Neural progenitor cell (in vitro differentiated cells): ENCODE results near the gene TMPRSS9. TPM values are rescaled to one million over a fixed set of nuclear protein-coding genes. Genes with fewer than 3 reads are reported as not detected.

ENCODE experiments used
- DNase-seq: peaks from one replicate; pipeline ENCODE4 v3.0.0-alpha.2; 2016; ENCODE audit warnings: low spot score
- H2AFZ ChIP-seq: fragments of 200-600 bp; sonication (generic); replicated peaks from 2 replicates; pipeline ENCODE4 v1.6.1; 2016; ENCODE audit warnings: antibody characterized with exemption
- H3F3A ChIP-seq: fragments of 200-600 bp; sonication (generic); 2 replicates; pipeline ENCODE4 v1.6.1; 2016; ENCODE audit warnings: antibody characterized with exemption, low read depth
- H3K27ac ChIP-seq: fragments of 200-600 bp; sonication (generic); 2 replicates; pipeline ENCODE4 v1.5.1; 2016; ENCODE audit warnings: mild to moderate bottlenecking
- H3K27me3 ChIP-seq: fragments of 200-600 bp; sonication (generic); 2 replicates; pipeline ENCODE4 v1.6.1; 2016; ENCODE audit warnings: mild to moderate bottlenecking, moderate library complexity
- H3K36me3 ChIP-seq: fragments of 200-600 bp; sonication (generic); 2 replicates; pipeline ENCODE4 v1.5.1; 2016
- H3K4me1 ChIP-seq: fragments of 200-600 bp; sonication (generic); 2 replicates; pipeline ENCODE4 v1.6.1; 2016; ENCODE audit warnings: mixed run types
- H3K4me2 ChIP-seq: fragments of 200-600 bp; sonication (generic); 2 replicates; pipeline ENCODE4 v1.6.1; 2016
- H3K4me3 ChIP-seq: fragments of 200-600 bp; sonication (generic); 2 replicates; pipeline ENCODE4 v1.5.1; 2016
- H3K79me2 ChIP-seq: fragments of 200-600 bp; sonication (generic); 2 replicates; pipeline ENCODE4 v1.6.1; 2016; ENCODE audit warnings: low read depth
- H3K9ac ChIP-seq: fragments of 200-600 bp; sonication (generic); 2 replicates; pipeline ENCODE4 v1.6.1; 2016
- H3K9me3 ChIP-seq: fragments of 200-600 bp; sonication (generic); 2 replicates; pipeline ENCODE4 v1.5.1; 2016; ENCODE audit warnings: low read depth
- H4K20me1 ChIP-seq: fragments of 200-600 bp; sonication (generic); 2 replicates; pipeline ENCODE4 v1.6.1; 2016; ENCODE audit warnings: low read depth
- H3K27ac Mint-ChIP-seq: 3 replicates; pipeline ENCODE4 v1.8.0; 2021; ENCODE audit warnings: mixed read lengths
- H3K27me3 Mint-ChIP-seq: 2 replicates; pipeline ENCODE4 v1.8.0; 2022; ENCODE audit warnings: low read depth, mild to moderate bottlenecking, inconsistent platforms, moderate library complexity, mixed read lengths; ENCODE audit not compliant: insufficient read depth
- H3K36me3 Mint-ChIP-seq: 3 replicates; pipeline ENCODE4 v1.8.0; 2021; ENCODE audit warnings: mixed read lengths
- H3K4me1 Mint-ChIP-seq: 3 replicates; pipeline ENCODE4 v1.8.0; 2021; ENCODE audit warnings: mixed read lengths
- H3K4me3 Mint-ChIP-seq: 3 replicates; pipeline ENCODE4 v1.8.0; 2021; ENCODE audit warnings: mild to moderate bottlenecking, moderate library complexity, mixed read lengths
- H3K9me3 Mint-ChIP-seq: 3 replicates; pipeline ENCODE4 v1.8.0; 2020; ENCODE audit warnings: mixed read lengths
- CTCF ChIP-seq: fragments of 200-600 bp; sonication (generic); IDR thresholded peaks from 2 replicates; pipeline ENCODE4 v1.5.1; 2017; ENCODE audit warnings: antibody characterized with exemption, mild to moderate bottlenecking
- EZH2 ChIP-seq: fragments of 200-600 bp; sonication (generic); IDR thresholded peaks from 2 replicates; pipeline ENCODE4 v1.6.1; 2017; ENCODE audit warnings: antibody characterized with exemption, mild to moderate bottlenecking, moderate library complexity
- EZH2phosphoT487 ChIP-seq: fragments of 200-600 bp; sonication (generic); IDR thresholded peaks from 2 replicates; pipeline ENCODE4 v1.6.1; 2017; ENCODE audit warnings: antibody characterized with exemption
- total RNA-seq: library from RNA; depleted of rRNA; stranded (reverse); fragments of >200 nt; gene quantifications from 2 replicates; pipeline ENCODE4 v1.2.3, GENCODE V29; 2015; ENCODE audit warnings: low replicate concordance

TMPRSS9 gene
- total RNA-seq, 1 donor from 2014 or later: not detected

- H3K4me1 Mint-ChIP-seq: peaks cover 27% of the 10 kb centered on the region
- H3K36me3 Mint-ChIP-seq: peaks cover 2% of the 10 kb centered on the region
- no peak overlapping the region for H3K4me3 ChIP-seq
- H3K4me3 Mint-ChIP-seq: no peak overlapping the region
- no peaks in the 10 kb centered on the region for H3K27me3 ChIP-seq
- H3K27ac Mint-ChIP-seq: no peak overlapping the region
- H3K36me3 ChIP-seq: no peaks in the 10 kb centered on the region
- no peak overlapping the region for H3K4me2 ChIP-seq
- no peaks in the 10 kb centered on the region for H4K20me1 ChIP-seq
- peaks cover 23% of the 10 kb centered on the region for H3K9me3 Mint-ChIP-seq
- H3K27ac ChIP-seq: no peak overlapping the region
- H3K4me1 ChIP-seq: no peaks in the 10 kb centered on the region
- TF ChIP-seq EZH2phosphoT487: no peak
- TF ChIP-seq CTCF: no peak
- no peak for TF ChIP-seq EZH2
- H2AFZ ChIP-seq: no peak overlapping the region
- peaks cover 14% of the 10 kb centered on the region for H3K27me3 Mint-ChIP-seq
- DNase-seq: no peak
- no peaks in the 10 kb centered on the region for H3K79me2 ChIP-seq
- peaks cover 5% of the 10 kb centered on the region for H3F3A ChIP-seq
- H3K9ac ChIP-seq: no peak overlapping the region
- no peaks in the 10 kb centered on the region for H3K9me3 ChIP-seq
Measured at GRCh38 chr19:2376784-2377519, 16.9 kb downstream of the TMPRSS9 start.

GRCh38 chr19:2380567-2380966 is 20.5 kb downstream of the TMPRSS9 start:
- Histone ChIP-seq H3K36me3 (no peaks in the 10 kb centered on the region), H3K9me3 (no peaks in the 10 kb centered on the region), H3K27ac (no peak overlapping the region), H3K4me3 (no peak overlapping the region), H3K9ac (no peak overlapping the region), H3K4me1 (no peaks in the 10 kb centered on the region), H3K79me2 (no peaks in the 10 kb centered on the region), H3K27me3 (no peaks in the 10 kb centered on the region), H3K4me2 (no peak overlapping the region), H4K20me1 (no peaks in the 10 kb centered on the region), H2AFZ (no peak overlapping the region), H3F3A (peaks cover 5% of the 10 kb centered on the region)
- no peak for DNase-seq
- H3K9me3 Mint-ChIP-seq: peaks cover 25% of the 10 kb centered on the region
- H3K36me3 Mint-ChIP-seq: peaks cover 2% of the 10 kb centered on the region
- peaks cover 32% of the 10 kb centered on the region for H3K4me1 Mint-ChIP-seq
- H3K4me3 Mint-ChIP-seq: peak overlapping the region; percentile 39
- peaks cover 26% of the 10 kb centered on the region for H3K27me3 Mint-ChIP-seq
- peak overlapping the region; percentile 52 for H3K27ac Mint-ChIP-seq
- TF ChIP-seq EZH2phosphoT487 (no peak), EZH2 (no peak), CTCF (no peak)

- peaks cover 28% of the 10 kb centered on the region for H3K27me3 Mint-ChIP-seq
- peaks cover 25% of the 10 kb centered on the region for H3K9me3 Mint-ChIP-seq
- TF ChIP-seq EZH2phosphoT487 (no peak), EZH2 (no peak), CTCF (no peak)
- peaks cover 32% of the 10 kb centered on the region for H3K4me1 Mint-ChIP-seq
- H3K36me3 Mint-ChIP-seq: peaks cover 2% of the 10 kb centered on the region
- H3K9ac ChIP-seq: no peak overlapping the region
- H3K4me3 Mint-ChIP-seq: peak overlapping the region; percentile 39
- no peak overlapping the region for H3K4me3 ChIP-seq
- H3K4me2 ChIP-seq: no peak overlapping the region
- no peak overlapping the region for H3K27ac ChIP-seq
- no peaks in the 10 kb centered on the region for H4K20me1 ChIP-seq
- H3K79me2 ChIP-seq: no peaks in the 10 kb centered on the region
- peak overlapping the region; percentile 18 for H2AFZ ChIP-seq
- H3K4me1 ChIP-seq: no peaks in the 10 kb centered on the region
- peak; percentile 43 for DNase-seq
- H3K9me3 ChIP-seq: no peaks in the 10 kb centered on the region
- H3F3A ChIP-seq: peaks cover 5% of the 10 kb centered on the region
- no peaks in the 10 kb centered on the region for H3K27me3 ChIP-seq
- H3K36me3 ChIP-seq: no peaks in the 10 kb centered on the region
- H3K27ac Mint-ChIP-seq: peak overlapping the region; percentile 83
Measured at GRCh38 chr19:2381148-2381820, 21.2 kb downstream of the TMPRSS9 start.
